K562 treated with DMSO at 1 percent for 12 hours (cell line): Measurements from ENCODE around the gene SLC22A2. TPM values are rescaled to one million over a fixed set of nuclear protein-coding genes. Genes with fewer than 3 reads are reported as not detected.

Experiments used
- total RNA-seq: library from RNA; unstranded; fragments of 300-600 nt; gene quantifications from 2 replicates; pipeline ENCODE4 v1.2.3, GENCODE V29; 2022; ENCODE audit not compliant: insufficient read depth

Gene SLC22A2
- total RNA-seq = not detected in 2 replicates

GRCh38 chr6:160258346-160259142 is at the start of gene SLC22A2:
Gene SLC22A2 (minus strand): TSS chr6:160258821. CDS start chr6:160258757, 64 bp downstream.

Other genes starting within 250 kb of the SLC22A2 start
- not detected in 2 replicates for gene SLC22A1, start 137.0 kb downstream of the SLC22A2 start, total RNA-seq
- not detected in 2 replicates for gene SLC22A3, start 89.6 kb upstream of the SLC22A2 start, total RNA-seq